Measurements from ENCODE around the gene FLT3. TPM values are rescaled to one million over a fixed set of nuclear protein-coding genes. Genes with fewer than 3 reads are reported as not detected.
"Not testable (repeated sequence)": the region's sequence is repeated elsewhere in the genome, so short reads cannot be mapped to it uniquely, and the experiment has no call there.

The FLT3 gene
- total RNA-seq, 2 experiments from 2014 or later, result not detected

GRCh38 chr13:28089065-28089464, 11.3 kb downstream of the FLT3 start:
- intact Hi-C loops (cut with micrococcal nuclease), result no loop called here
- Mint-ChIP-seq H3K9me3 (no peaks in the 10 kb centered on the region), H3K4me3 (no peak overlapping the region), H3K27ac (no peak overlapping the region), H3K4me1 (ENCODE audit: low read depth) (no peaks in the 10 kb centered on the region), H3K27me3 (peaks cover 11% of the 10 kb centered on the region), H3K36me3 (ENCODE audit: low read depth) (no peaks in the 10 kb centered on the region)
- no peak for DNase-seq
- CTCF ChIA-PET, result no interaction called here
- no peak for TF ChIP-seq CTCF (IDR thresholded peaks at IDR 0.05)
- ATAC-seq, result no peak
- POLR2A ChIA-PET, result interaction anchor here (0.6 kb wide), 1 partner anchor 154 kb away, joined by 3 read pairs; no protein-coding TSS in a partner anchor

- DNase-seq; H3K9me3 Mint-ChIP-seq; H3K4me3 Mint-ChIP-seq; ATAC-seq; H3K27me3 Mint-ChIP-seq; POLR2A ChIA-PET; H3K36me3 Mint-ChIP-seq (ENCODE audit: low read depth); CTCF ChIA-PET; H3K27ac Mint-ChIP-seq; H3K4me1 Mint-ChIP-seq (ENCODE audit: low read depth); intact Hi-C loops (cut with micrococcal nuclease): not testable (repeated sequence)
These were observed 22.6 kb downstream of the FLT3 start for GRCh38 chr13:28077820-28078219.

GRCh38 chr13:28077231-28077630, 23.1 kb downstream of the FLT3 start:
- TF ChIP-seq CTCF (IDR thresholded peaks at IDR 0.05), result no peak
- intact Hi-C loops (cut with micrococcal nuclease), result no loop called here
- POLR2A ChIA-PET, result no interaction called here
- H3K4me1 Mint-ChIP-seq (ENCODE audit: low read depth), result no peaks in the 10 kb centered on the region
- H3K27me3 Mint-ChIP-seq, result peaks cover 4% of the 10 kb centered on the region
- no peaks in the 10 kb centered on the region for H3K9me3 Mint-ChIP-seq
- DNase-seq (no peak), ATAC-seq (no peak)
- CTCF ChIA-PET, result no interaction called here
- no peaks in the 10 kb centered on the region for H3K36me3 Mint-ChIP-seq (ENCODE audit: low read depth)
- H3K27ac Mint-ChIP-seq, result no peak overlapping the region
- H3K4me3 Mint-ChIP-seq, result no peak overlapping the region

- POLR2A ChIA-PET, result no interaction called here
- CTCF ChIA-PET, result no interaction called here
- Mint-ChIP-seq H3K27ac (no peak overlapping the region), H3K27me3 (no peaks in the 10 kb centered on the region), H3K4me1 (ENCODE audit: low read depth) (peaks cover 5% of the 10 kb centered on the region), H3K9me3 (no peaks in the 10 kb centered on the region), H3K36me3 (ENCODE audit: low read depth) (no peaks in the 10 kb centered on the region), H3K4me3 (no peak overlapping the region)
- no peak for TF ChIP-seq CTCF (IDR thresholded peaks at IDR 0.05)
- intact Hi-C loops (cut with micrococcal nuclease), result no loop called here
- ATAC-seq (no peak), DNase-seq (no peak)
These were observed 29.0 kb downstream of the FLT3 start for GRCh38 chr13:28071424-28071823.

GRCh38 chr13:28067491-28067890, 32.9 kb downstream of the FLT3 start:
- no peak overlapping the region for H3K27ac Mint-ChIP-seq
- DNase-seq, result no peak
- CTCF ChIA-PET, result interaction anchor here (0.6 kb wide), 1 partner anchor 1083 kb away, joined by 3 read pairs; no protein-coding TSS in a partner anchor
- ATAC-seq, result no peak
- intact Hi-C loops (cut with micrococcal nuclease), result no loop called here
- no peaks in the 10 kb centered on the region for H3K36me3 Mint-ChIP-seq (ENCODE audit: low read depth)
- POLR2A ChIA-PET, result interaction anchor here (1.7 kb wide), 1 partner anchor 12 kb away, joined by 4 read pairs; no protein-coding TSS in a partner anchor
- H3K27me3 Mint-ChIP-seq, result peaks cover 2% of the 10 kb centered on the region
- no peak for TF ChIP-seq CTCF (IDR thresholded peaks at IDR 0.05)
- H3K9me3 Mint-ChIP-seq, result no peaks in the 10 kb centered on the region
- peaks cover 5% of the 10 kb centered on the region for H3K4me1 Mint-ChIP-seq (ENCODE audit: low read depth)
- no peak overlapping the region for H3K4me3 Mint-ChIP-seq
